Stimulated activated memory B cell treated with anti-CD40 and anti-IgM and Interleukin-4, amounts not matched to agents 10 μg/mL and 1 μg/mL and 100 μg/mL, for 72 hours (primary cell): ENCODE measurements around the gene EDA.

Experiments used
- ATAC-seq: fragments of 150-1000 bp; cut with Tn5 transposase; 2 replicates; pipeline ENCODE4 v1.10.0; 2021
- H3K27ac Mint-ChIP-seq: one replicate; pipeline ENCODE4 v1.8.0; 2022; ENCODE audit warnings: mild to moderate bottlenecking, mixed read lengths
- H3K27me3 Mint-ChIP-seq: one replicate; pipeline ENCODE4 v1.8.0; 2022; ENCODE audit warnings: mixed read lengths
- H3K36me3 Mint-ChIP-seq: one replicate; pipeline ENCODE4 v1.8.0; 2022; ENCODE audit warnings: mixed read lengths
- H3K4me1 Mint-ChIP-seq: one replicate; pipeline ENCODE4 v1.8.0; 2022; ENCODE audit warnings: mixed read lengths
- H3K4me3 Mint-ChIP-seq: one replicate; pipeline ENCODE4 v1.8.0; 2022; ENCODE audit warnings: mild to moderate bottlenecking, moderate library complexity, mixed read lengths
- H3K9me3 Mint-ChIP-seq: one replicate; pipeline ENCODE4 v1.8.0; 2022; ENCODE audit warnings: mixed read lengths

The EDA gene

DNA sequence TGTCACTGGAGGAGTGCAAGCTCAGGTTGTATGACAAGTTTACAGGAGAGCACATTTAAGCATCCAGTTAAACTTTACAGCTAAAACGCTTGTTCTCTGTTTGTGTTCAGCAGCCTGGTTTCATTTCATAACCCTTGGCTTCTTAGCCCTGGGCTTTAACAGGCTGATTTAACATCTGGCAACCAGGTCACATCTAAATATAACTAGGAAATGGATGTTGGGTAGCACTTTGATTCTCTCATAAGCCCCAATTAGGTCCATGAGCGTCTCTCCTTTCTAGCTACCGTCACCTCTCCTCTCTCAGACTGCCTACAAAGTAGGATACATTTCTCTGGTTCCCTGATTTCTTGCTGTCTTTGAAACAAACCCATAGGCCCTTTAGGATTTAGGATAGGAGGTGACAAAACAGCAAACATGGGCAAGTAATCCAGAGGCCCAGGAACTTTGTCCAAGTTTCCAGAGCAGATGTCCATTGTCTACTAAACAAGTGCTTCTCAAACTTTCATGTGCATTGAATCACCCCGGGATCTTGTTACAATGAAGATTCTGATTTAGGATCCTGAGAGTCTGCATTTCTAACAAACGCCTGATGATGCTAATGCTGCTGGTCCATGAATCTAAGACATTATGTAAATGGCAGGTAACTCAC, 468.8 kb downstream of the EDA start:
- Mint-ChIP-seq H3K4me3 (no peak overlapping the region), H3K27ac (no peak overlapping the region), H3K4me1 (no peaks in the 10 kb centered on the region), H3K27me3 (no peaks in the 10 kb centered on the region), H3K36me3 (no peaks in the 10 kb centered on the region), H3K9me3 (no peaks in the 10 kb centered on the region)
- no peak for ATAC-seq

DNA sequence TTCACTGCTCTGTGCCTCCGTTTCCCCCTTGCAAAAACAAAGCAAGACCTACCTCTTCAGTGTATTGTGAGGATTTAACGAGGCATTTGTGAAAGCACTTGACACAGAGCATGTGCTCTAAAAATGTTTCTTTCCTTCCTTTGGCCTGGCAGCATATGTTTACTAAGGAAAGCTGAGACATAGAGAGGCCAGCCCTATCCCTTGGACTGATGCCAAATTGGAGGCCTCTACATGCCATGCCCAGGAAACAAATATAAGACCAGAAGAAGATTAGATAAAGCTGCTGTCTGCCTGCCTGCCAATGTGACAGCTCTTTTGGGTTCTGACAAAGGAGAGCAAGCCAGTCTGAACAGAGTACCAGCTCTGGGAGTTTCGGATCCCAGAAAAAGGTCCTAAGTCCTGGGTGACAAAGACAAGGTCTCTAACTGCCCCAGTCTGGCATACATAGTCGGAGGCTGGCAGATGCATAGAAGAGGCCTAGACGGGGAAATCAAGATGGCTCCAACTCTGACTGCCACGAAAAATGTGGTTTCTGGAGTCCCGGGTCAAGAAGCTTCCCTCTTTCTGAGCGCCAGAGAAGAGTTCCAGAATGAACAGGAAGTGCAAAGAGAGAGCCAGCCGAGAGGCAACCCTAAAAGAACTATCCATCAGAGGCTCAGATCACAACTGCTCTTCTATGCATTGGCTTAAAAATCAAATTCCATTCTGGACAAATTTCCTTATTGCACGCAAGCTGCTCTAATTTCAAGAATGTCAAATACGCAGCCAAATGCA, 472.1 kb downstream of the EDA start:
- Mint-ChIP-seq H3K27me3 (no peaks in the 10 kb centered on the region), H3K4me1 (no peaks in the 10 kb centered on the region), H3K4me3 (no peak overlapping the region), H3K27ac (no peak overlapping the region), H3K9me3 (no peaks in the 10 kb centered on the region), H3K36me3 (no peaks in the 10 kb centered on the region)
- no peak for ATAC-seq

DNA sequence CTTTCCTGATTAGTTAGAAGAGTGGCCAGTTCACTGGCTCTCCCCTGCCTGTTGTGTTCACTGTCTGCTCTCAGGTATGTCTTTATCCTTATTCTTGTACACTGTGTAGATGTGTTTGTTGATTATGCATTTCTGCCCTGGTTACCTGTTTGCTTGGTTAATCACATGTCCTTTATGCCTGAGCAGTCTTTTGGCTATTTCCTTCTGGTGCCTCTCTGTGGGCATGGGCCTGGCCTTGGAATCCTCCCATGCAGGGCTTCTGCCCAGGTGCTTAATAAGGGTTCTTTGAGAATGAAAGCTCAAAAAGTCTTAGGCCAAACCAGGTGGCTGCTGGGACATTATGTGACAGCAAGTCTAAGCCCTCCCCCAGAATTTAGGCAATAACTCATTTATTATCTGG, 472.8 kb downstream of the EDA start:
- H3K27ac Mint-ChIP-seq = no peak overlapping the region
- H3K27me3 Mint-ChIP-seq = no peaks in the 10 kb centered on the region
- H3K9me3 Mint-ChIP-seq = no peaks in the 10 kb centered on the region
- no peaks in the 10 kb centered on the region for H3K36me3 Mint-ChIP-seq
- no peak for ATAC-seq
- no peak overlapping the region for H3K4me3 Mint-ChIP-seq
- no peaks in the 10 kb centered on the region for H3K4me1 Mint-ChIP-seq
